Stimulated activated CD8-positive, alpha-beta memory T cell treated with anti-CD3 and anti-CD28 coated beads, Interleukin-4, amount 100 ng/mL, for 1 hour (primary cell): ENCODE data around the gene SRSF8.
"Not testable (repeated sequence)": the region's sequence is repeated elsewhere in the genome, so short reads cannot be mapped to it uniquely, and the experiment has no call there.

Experiments used
- DNase-seq, 2 donors: peaks; one replicate each; pipeline ENCODE4 v3.0.0-alpha.2; 2020; ENCODE audit warnings: low read depth in 2 of 2, low spot score in 1 of 2

SRSF8 gene

GRCh38 chr11:95066716-95067038 is at the start of gene SRSF8:
SRSF8 (plus strand) TSS chr11:95066919; CDS start chr11:95067227, 308 bp downstream.
- DNase-seq: no peak

- not testable (repeated sequence) for DNase-seq
Measured at GRCh38 chr11:95021468-95021867, 45.3 kb upstream of the SRSF8 start.

- DNase-seq: no peak
Measured at GRCh38 chr11:95024958-95025357, 41.8 kb upstream of the SRSF8 start, which contains the start of gene KDM4E. KDM4E (plus strand) TSS chr11:95025258; CDS start chr11:95025558, 300 bp downstream.

GRCh38 chr11:95025594-95025993 is 41.1 kb upstream of the SRSF8 start:
- DNase-seq: not testable (repeated sequence)

GRCh38 chr11:95028357-95028756 is 38.4 kb upstream of the SRSF8 start:
- no peak for DNase-seq

GRCh38 chr11:95033051-95033450 is 33.7 kb upstream of the SRSF8 start:
- DNase-seq: no peak

- no peak for DNase-seq
Measured at GRCh38 chr11:95035316-95035715, 31.4 kb upstream of the SRSF8 start.

GRCh38 chr11:95037356-95038035 is 29.2 kb upstream of the SRSF8 start:
- DNase-seq: not testable (repeated sequence)

GRCh38 chr11:95042239-95042638 is 24.5 kb upstream of the SRSF8 start:
- DNase-seq: no peak

- no peak for DNase-seq
Measured at GRCh38 chr11:95042906-95043305, 23.8 kb upstream of the SRSF8 start.

GRCh38 chr11:95044010-95044409 is 22.7 kb upstream of the SRSF8 start:
- DNase-seq: no peak

- DNase-seq: no peak
Measured at GRCh38 chr11:95045812-95046211, 20.9 kb upstream of the SRSF8 start.

GRCh38 chr11:95049122-95049521 is 17.6 kb upstream of the SRSF8 start, which contains the start of gene KDM4F:
KDM4F (plus strand) TSS chr11:95049422.
- not testable (repeated sequence) for DNase-seq

GRCh38 chr11:95050595-95051202 is 16.0 kb upstream of the SRSF8 start:
- no peak for DNase-seq

GRCh38 chr11:95054356-95054755 is 12.4 kb upstream of the SRSF8 start:
- no peak for DNase-seq

- DNase-seq: no peak
Measured at GRCh38 chr11:95055283-95055897, 11.3 kb upstream of the SRSF8 start.

GRCh38 chr11:95057959-95058358 is 8.8 kb upstream of the SRSF8 start:
- no peak for DNase-seq

GRCh38 chr11:95058621-95059020 is 8.1 kb upstream of the SRSF8 start:
- no peak for DNase-seq

GRCh38 chr11:95059046-95059445 is 7.7 kb upstream of the SRSF8 start:
- DNase-seq: no peak

GRCh38 chr11:95065336-95065735 is 1.4 kb upstream of the SRSF8 start:
- DNase-seq: no peak

GRCh38 chr11:95067039-95067840 is 521 bp downstream of the SRSF8 start:
- peak; percentile 25 to 45 for DNase-seq

- DNase-seq: no peak
Measured at GRCh38 chr11:95067841-95068219, 1.1 kb downstream of the SRSF8 start.
